Stimulated activated CD8-positive, alpha-beta memory T cell treated with anti-CD3 and anti-CD28 coated beads, Interleukin-12 subunit alpha, Interleukin-12 subunit beta, amount 100 ng/mL, for 24 hours (primary cell): ENCODE data around the gene SUSD2.
"Not testable (repeated sequence)": the region's sequence is repeated elsewhere in the genome, so short reads cannot be mapped to it uniquely, and the experiment has no call there.

ENCODE experiments used
- DNase-seq: peaks from one replicate; pipeline ENCODE4 v3.0.0-alpha.2; 2020; ENCODE audit errors: extremely low read depth

Gene SUSD2

DNA sequence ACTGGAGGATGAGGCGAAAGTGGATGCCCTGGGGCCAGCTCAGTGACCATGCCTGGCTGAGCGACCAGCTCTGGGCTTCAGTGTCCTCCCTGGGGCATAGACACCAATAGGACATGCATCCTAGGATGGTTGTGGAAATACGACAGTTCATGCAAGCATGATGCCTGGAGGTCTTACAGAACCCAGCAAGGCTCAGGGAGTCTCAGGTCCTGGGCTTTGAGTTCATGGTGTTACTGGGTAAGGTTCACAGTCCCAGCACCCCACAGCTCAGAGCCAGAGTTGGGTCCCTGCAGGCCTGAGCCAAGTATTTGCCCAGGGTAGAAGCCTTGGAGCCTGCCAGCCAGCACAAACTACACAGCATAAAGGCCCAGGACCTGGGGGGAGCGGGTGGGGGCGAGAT lies 4.2 kb upstream of the SUSD2 start:
- no peak for DNase-seq

- DNase-seq, result no peak
Observed at GRCh38 chr22:24177456-24177855, 3.8 kb upstream of the SUSD2 start.

GRCh38 chr22:24178021-24178431 lies 3.3 kb upstream of the SUSD2 start:
- no peak for DNase-seq

- DNase-seq, result no peak
Observed at GRCh38 chr22:24178502-24179440, 2.5 kb upstream of the SUSD2 start.

GRCh38 chr22:24179478-24180210 lies 1.6 kb upstream of the SUSD2 start:
- DNase-seq, result no peak

DNA sequence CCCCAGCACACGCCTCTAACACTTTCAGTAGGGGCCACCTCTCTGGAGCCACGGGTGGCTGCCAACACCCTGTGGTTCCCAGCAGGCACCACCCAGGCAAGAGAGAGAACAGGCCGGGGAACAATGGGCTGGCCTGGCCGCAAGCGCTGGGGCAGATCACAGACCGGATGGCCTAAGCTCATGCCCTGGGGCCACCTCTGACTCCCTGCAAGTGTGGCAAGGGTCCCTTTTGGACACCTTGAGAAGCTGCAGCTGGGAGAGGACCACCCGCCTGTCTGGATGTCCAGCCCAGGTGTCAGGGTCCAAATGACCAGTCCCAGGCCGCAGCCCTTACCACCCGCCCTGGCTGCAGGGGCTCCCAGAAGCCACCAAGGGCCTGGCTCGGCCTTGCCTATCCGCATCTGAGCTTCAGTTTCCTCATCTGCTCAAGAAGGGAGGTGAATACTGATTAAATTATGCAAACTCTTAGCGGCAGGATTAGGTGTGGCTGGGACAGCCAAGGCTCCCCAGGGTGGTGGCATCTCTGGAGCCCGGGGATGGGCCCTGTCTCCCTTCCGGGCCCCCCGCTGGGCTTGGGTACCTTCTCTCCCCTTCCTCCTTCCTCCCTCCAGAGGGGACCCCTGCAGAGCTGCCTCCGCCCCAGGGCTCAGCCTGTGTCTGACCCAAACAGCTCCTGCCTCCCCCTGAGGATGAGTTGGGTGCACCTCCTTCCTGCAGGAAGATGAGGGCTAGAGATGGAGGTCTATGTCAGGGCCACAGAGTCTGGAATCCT lies 785 bp upstream of the SUSD2 start:
- DNase-seq, result no peak

DNA sequence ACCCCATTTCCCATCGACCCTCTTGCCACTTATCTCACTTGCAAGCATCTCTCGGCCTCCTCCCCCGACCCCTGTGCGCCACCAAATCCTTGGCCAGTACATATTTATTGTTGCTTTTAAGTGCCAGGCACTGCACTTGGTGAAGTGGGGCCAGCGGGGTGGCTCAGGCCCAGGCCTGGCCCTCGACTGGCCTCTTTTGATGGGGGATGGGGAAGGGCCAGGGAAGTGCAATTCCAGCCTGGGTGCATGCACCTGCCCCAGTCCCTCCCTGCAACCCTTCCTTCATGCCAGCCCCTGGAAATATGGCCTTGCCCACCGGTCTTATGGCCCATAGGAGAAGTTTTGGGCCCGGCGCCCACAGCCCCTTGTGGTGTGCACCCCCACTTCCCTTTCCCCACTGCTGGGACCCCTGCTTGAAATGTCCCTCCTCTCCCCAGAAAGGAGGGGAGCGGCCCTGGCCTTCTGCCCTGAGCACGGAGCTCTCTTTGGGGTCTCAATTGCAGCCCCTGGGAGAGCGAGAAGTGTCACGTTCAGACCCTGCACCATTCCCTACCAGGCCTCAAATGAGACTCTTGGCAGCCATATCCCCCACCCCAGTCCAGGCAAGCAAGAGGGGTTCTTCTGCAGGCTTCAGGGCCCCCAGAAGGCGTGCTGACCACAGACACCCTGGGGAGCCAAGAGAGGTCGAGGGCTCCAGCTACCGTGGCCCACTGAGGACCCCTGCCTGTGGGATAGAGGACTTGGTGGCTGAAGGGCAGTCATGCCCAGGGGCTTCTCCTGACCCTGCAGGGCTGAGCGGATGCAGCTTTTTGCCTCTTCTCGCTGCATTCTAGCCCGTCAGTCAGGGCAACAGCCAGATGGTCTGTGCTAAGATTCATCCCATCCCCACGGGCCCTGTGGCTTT lies 961 bp downstream of the SUSD2 start:
- no peak for DNase-seq

DNA sequence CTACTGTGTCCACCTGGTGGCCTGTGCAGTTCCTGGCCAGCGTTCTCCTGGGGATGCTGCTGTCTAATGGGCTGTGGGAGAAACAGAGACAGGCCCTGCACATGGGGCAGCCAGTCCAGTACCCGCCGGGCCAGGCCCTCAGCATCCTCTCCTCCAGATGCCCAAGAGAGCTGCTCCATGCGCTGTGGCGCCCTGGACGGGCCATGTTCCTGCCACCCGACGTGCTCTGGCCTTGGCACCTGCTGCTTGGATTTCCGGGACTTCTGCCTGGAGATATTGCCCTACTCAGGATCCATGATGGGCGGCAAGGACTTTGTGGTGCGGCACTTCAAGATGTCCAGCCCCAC lies 1.6 kb downstream of the SUSD2 start:
- DNase-seq, result not testable (repeated sequence)

DNA sequence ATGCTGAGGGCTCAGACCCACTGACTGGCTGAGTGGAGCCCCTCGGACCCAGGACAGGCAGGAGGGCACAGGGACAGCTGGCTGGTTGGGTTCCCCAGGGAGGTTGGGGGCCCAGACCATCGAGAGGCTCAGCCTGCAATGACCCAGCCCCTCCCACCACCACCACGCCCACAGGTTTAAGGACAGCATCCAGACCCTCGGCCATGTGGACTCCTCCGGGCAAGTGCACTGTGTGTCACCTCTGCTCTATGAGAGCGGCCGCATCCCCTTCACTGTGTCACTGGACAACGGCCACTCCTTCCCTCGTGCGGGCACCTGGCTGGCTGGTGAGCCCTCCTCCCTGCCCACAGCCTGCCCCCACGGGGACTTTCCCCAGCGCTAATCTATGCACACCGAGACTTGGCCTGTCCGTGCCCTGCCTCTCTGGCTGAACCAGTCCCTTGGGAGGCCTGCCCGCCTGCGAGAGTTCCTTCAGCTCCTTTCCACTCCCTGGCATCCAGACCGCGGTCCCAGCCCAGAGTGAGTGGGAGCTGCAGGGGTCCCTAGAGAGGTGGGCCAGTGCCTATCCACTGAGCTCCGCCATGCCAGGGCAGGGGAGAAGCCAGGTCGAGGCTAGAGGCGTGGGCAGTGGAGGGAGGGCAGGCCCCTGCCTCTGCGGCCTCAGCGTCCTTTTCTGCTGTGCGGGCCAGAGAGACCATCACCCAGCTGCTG lies 2.2 kb downstream of the SUSD2 start:
- no peak for DNase-seq

DNA sequence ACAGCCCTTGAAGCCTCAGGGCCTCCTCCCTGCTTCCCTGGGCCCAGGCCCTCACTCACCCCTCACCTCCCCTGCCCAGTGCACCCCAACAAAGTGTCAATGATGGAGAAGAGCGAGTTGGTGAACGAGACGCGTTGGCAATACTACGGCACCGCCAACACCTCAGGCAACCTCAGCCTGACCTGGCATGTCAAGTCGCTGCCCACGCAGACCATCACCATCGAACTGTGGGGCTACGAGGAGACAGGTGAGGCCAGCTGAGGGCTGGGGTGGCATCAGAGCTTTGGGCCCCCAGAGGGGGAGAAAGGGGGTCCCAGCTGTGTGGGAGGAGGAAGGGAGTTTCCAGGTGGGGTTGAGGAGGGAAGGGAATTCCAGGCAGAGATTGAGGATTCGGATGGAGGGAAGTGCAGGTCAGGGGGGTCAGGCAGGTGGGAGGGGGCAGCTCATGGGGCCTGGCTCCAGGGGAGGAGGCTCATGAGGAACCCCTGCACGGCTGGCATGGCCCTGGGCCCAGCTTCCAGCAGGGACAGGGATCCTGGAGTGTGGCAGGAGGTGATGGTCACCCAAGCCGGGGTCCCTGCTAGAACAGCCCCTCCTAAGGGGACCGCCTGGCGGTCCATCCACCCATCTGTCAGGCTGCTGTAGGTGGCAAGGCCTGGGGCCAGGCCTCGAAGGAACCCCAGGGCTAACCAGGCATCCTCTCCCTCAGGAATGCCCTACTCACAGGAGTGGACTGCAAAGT lies 2.9 kb downstream of the SUSD2 start:
- DNase-seq, result no peak

- DNase-seq, result no peak
Observed at GRCh38 chr22:24185001-24185500, 3.8 kb downstream of the SUSD2 start.

GRCh38 chr22:24185501-24186351 lies 4.4 kb downstream of the SUSD2 start:
- DNase-seq, result no peak

GRCh38 chr22:24186352-24186740 lies 5.1 kb downstream of the SUSD2 start:
- no peak for DNase-seq

DNA sequence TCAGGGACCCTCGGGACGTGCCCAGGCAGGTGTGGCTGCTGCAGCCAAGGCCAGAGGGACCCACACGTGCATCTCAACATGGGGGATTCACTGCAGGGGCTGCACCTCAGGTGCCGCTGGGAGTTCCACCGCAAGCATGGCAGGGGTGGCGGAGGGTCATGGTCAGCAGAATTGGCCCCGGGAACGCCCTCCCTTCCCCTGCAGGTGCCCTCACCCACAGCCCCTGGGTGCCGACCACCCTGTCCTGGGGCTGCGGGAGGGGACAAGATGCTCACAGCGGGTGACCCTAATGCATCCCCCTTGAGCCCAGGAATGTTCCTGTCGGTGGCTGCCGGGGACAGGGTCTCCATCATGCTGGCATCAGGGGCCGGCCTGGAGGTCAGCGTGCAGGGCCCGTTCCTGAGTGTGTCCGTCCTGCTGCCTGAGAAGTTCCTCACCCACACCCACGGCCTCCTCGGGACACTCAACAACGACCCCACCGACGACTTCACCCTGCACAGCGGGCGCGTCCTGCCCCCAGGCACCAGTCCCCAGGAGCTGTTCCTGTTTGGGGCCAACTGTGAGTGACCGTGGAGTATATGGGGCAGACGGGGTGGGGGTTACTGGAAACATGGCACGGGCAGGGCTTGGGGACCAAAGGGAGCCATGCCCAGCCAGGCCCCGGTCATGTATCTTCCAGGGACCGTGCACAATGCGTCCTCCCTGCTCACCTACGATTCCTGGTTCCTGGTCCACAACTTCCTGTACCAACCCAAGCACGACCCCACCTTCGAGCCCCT lies 5.8 kb downstream of the SUSD2 start:
- DNase-seq, result no peak

GRCh38 chr22:24187731-24188644 lies 6.7 kb downstream of the SUSD2 start:
- DNase-seq, result no peak

DNA sequence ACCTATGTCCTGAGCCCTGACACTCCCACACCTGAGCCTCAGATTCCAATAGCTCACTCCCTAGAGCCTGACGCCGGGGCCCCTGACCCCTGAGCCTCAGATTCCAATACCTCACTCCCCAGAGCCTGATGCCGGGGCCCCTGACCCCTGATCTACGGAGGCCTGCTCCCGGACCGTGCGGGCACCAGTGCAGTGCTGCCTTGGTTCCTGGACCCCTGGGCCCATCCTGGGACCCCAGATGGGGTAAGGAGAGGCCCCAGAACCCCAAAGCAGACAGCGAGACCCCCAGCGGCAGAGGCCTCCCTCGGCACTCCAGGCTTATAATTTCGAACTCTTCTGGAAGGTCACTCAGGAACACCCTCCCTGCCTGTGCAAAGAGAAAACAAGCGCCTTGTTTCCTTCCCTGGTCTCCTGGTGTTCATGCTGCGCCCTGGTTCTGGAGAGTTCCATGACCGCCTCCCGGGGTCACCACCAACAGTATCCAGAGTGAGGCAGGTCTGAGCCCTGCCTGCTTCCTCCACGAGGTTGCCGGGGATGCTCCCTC lies 7.5 kb downstream of the SUSD2 start:
- DNase-seq, result no peak
